Stimulated activated CD8-positive, alpha-beta memory T cell treated with anti-CD3 and anti-CD28 coated beads, Interleukin-15, amount 100 ng/mL, for 4 hours (primary cell): Measurements from ENCODE around the gene MRGPRD.
"Not testable (repeated sequence)": the region's sequence is repeated elsewhere in the genome, so short reads cannot be mapped to it uniquely, and the experiment has no call there.

Source experiments
- DNase-seq, 2 donors: peaks; one replicate each; pipeline ENCODE4 v3.0.0-alpha.2; 2020; ENCODE audit warnings: low read depth in 2 of 2

Gene MRGPRD

GRCh38 chr11:68993546-68993945 is 12.8 kb upstream of the MRGPRD start:
- no peak for DNase-seq

GRCh38 chr11:68992743-68993255 is 12.0 kb upstream of the MRGPRD start:
- DNase-seq, result no peak

GRCh38 chr11:68990995-68991780 is 10.4 kb upstream of the MRGPRD start:
- DNase-seq, result no peak

- no peak for DNase-seq
These were observed 9.3 kb upstream of the MRGPRD start for GRCh38 chr11:68989936-68990606.

GRCh38 chr11:68988491-68988890 is 7.7 kb upstream of the MRGPRD start:
- no peak for DNase-seq

GRCh38 chr11:68987211-68987610 is 6.4 kb upstream of the MRGPRD start:
- no peak for DNase-seq

GRCh38 chr11:68983801-68984200 is 3.0 kb upstream of the MRGPRD start:
- DNase-seq, result no peak

- DNase-seq, result no peak
These were observed 1.3 kb upstream of the MRGPRD start for GRCh38 chr11:68982134-68982533.

- DNase-seq, result no peak
These were observed 633 bp downstream of the MRGPRD start for GRCh38 chr11:68979931-68980775.

GRCh38 chr11:68978931-68979594 is 1.7 kb downstream of the MRGPRD start:
- DNase-seq, result no peak

- no peak for DNase-seq
These were observed 2.2 kb downstream of the MRGPRD start for GRCh38 chr11:68978626-68978930.

- DNase-seq, result no peak
These were observed 2.8 kb downstream of the MRGPRD start for GRCh38 chr11:68977781-68978625.

- no peak for DNase-seq
These were observed 4.2 kb downstream of the MRGPRD start for GRCh38 chr11:68976563-68976962.

- no peak for DNase-seq
These were observed 4.7 kb downstream of the MRGPRD start for GRCh38 chr11:68976095-68976494.

GRCh38 chr11:68974421-68975194 is 6.2 kb downstream of the MRGPRD start:
- DNase-seq, result no peak

GRCh38 chr11:68973706-68974105 is 7.1 kb downstream of the MRGPRD start:
- not testable (repeated sequence) for DNase-seq

- DNase-seq, result no peak
These were observed 7.6 kb downstream of the MRGPRD start for GRCh38 chr11:68973219-68973618.

- DNase-seq, result no peak
These were observed 9.7 kb downstream of the MRGPRD start for GRCh38 chr11:68970921-68971636.

- no peak for DNase-seq
These were observed 11.4 kb downstream of the MRGPRD start for GRCh38 chr11:68969386-68969785.
